PC-3 (cell line): ENCODE measurements around the gene CTNNAL1. TPM values are rescaled to one million over a fixed set of nuclear protein-coding genes. Genes with fewer than 3 reads are reported as not detected.

Experiments
- ATAC-seq: fragments of 200-7000 bp; cut with Tn5 transposase; 2 replicates; pipeline ENCODE4 v1.9.1; 2020; ENCODE audit warnings: mild to moderate bottlenecking, moderate library complexity
- BruUV-seq: library from RNA; stranded (reverse); fragments of 400-500 nt; replicated peaks from 2 replicates; lab custom pipeline; 2021; lab: Mats Ljungman, UMichigan
- CTCF ChIA-PET: fragments of 300-600 bp; sonication (Branson Sonifier 250); formaldehyde crosslinking; loops from one replicate; lab custom pipeline; 2022; ENCODE audit warnings: antibody characterized with exemption; lab: Charles Lee
- POLR2A ChIA-PET: fragments of 300-600 bp; sonication (Branson Sonifier 250); formaldehyde crosslinking; loops from one replicate; lab custom pipeline; 2022; ENCODE audit warnings: antibody characterized with exemption; ENCODE audit not compliant: unreplicated experiment; lab: Charles Lee
- DNase-seq: peaks from one replicate; pipeline ENCODE4 v3.0.0-alpha.2; 2015
- H2AFZ ChIP-seq: fragments of 300-600 bp; sonication (generic); 2 replicates; pipeline ENCODE4 v1.6.0; 2016; ENCODE audit warnings: antibody characterized with exemption, low read length
- H3F3A ChIP-seq: fragments of 300-600 bp; sonication (generic); one replicate; pipeline ENCODE4 v1.6.0; 2017; ENCODE audit warnings: antibody characterized with exemption, low read length, control low read depth, mild to moderate bottlenecking; ENCODE audit not compliant: unreplicated experiment
- H3K27ac ChIP-seq: fragments of 300-600 bp; sonication (generic); 2 replicates; pipeline ENCODE4 v1.5.1; 2016; ENCODE audit warnings: mild to moderate bottlenecking, low read length
- H3K27me3 ChIP-seq: fragments of 300-600 bp; sonication (generic); 2 replicates; pipeline ENCODE4 v1.6.1; 2016; ENCODE audit warnings: low read length, mixed read lengths
- H3K36me3 ChIP-seq: fragments of 300-600 bp; sonication (generic); 2 replicates; pipeline ENCODE4 v1.6.1; 2016; ENCODE audit warnings: low read depth, mixed run types, low read length, mixed read lengths
- H3K4me1 ChIP-seq: fragments of 300-600 bp; sonication (generic); 2 replicates; pipeline ENCODE4 v1.5.1; 2016; ENCODE audit warnings: low read length; ENCODE audit not compliant: insufficient read depth
- H3K4me2 ChIP-seq: fragments of 300-600 bp; sonication (generic); 2 replicates; pipeline ENCODE4 v1.6.0; 2016; ENCODE audit warnings: low read length
- H3K4me3 ChIP-seq: fragments of 300-600 bp; sonication (generic); 2 replicates; pipeline ENCODE4 v1.5.1; 2016; ENCODE audit warnings: mild to moderate bottlenecking, low read length, mixed read lengths
- H3K79me2 ChIP-seq: fragments of 300-600 bp; sonication (generic); 2 replicates; pipeline ENCODE4 v1.6.1; 2017; ENCODE audit warnings: low read length, mixed read lengths
- H3K9ac ChIP-seq: fragments of 300-600 bp; sonication (generic); 2 replicates; pipeline ENCODE4 v1.6.0; 2016; ENCODE audit warnings: mild to moderate bottlenecking, low read length
- H3K9me2 ChIP-seq: fragments of 300-600 bp; sonication (generic); replicated peaks from 2 replicates; pipeline ENCODE4 v1.6.1; 2016; ENCODE audit warnings: mixed run types, low read length, mixed read lengths
- H3K9me3 ChIP-seq: fragments of 300-600 bp; sonication (generic); 2 replicates; pipeline ENCODE4 v1.6.1; 2016; ENCODE audit warnings: low read length, mixed read lengths
- H4K20me1 ChIP-seq: fragments of 300-600 bp; sonication (generic); 2 replicates; pipeline ENCODE4 v1.6.1; 2016; ENCODE audit warnings: low read length, mixed read lengths
- EZH2 ChIP-seq: fragments of 300-600 bp; sonication (generic); IDR thresholded peaks from one replicate; pipeline ENCODE4 v1.6.1; 2017; ENCODE audit warnings: antibody characterized with exemption, mild to moderate bottlenecking, low read length; ENCODE audit not compliant: unreplicated experiment
- EZH2phosphoT487 ChIP-seq: fragments of 300-600 bp; sonication (generic); IDR thresholded peaks from 2 replicates; pipeline ENCODE4 v1.6.1; 2018; ENCODE audit warnings: mild to moderate bottlenecking, antibody characterized with exemption, low read length, borderline replicate concordance
- intact Hi-C: fragments of 100-400 bp; cut with micrococcal nuclease; formaldehyde crosslinking; loops from 2 replicates; pipeline ENCODE4 v1.9.0; 2023
- total RNA-seq: library from RNA; depleted of rRNA; stranded (reverse); fragments of >200 nt; gene quantifications from 2 replicates; pipeline ENCODE4 v1.2.3, GENCODE V29; 2014
- TF ChIP-seq, protein P1 (sequence below): fragments of 300-600 bp; sonication (generic); conservative IDR thresholded peaks from 2 replicates; pipeline ENCODE4 v1.5.1; 2017; ENCODE audit warnings: antibody characterized with exemption, low read depth, mild to moderate bottlenecking, low read length

The CTNNAL1 gene
- total RNA-seq, 1 experiment from 2014 or later = 97.7 TPM

DNA sequence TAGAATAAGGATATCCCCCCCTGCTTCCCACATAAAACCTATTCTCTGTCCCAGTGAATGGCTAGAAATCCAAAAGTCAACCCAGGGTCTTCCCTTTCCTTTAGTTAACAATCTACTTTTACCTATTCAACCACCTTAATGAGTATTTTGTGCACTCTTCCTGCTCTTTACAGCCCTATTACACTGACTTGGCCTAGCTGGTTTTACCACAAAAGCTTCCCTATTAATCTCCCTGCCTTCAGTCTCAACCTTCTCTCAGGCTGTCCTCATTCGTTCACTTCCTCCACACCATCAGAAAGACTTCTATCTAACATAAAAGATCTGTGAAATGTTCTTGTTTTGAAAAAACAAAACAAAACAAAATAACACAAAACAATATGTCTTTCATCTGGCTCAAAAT lies 16.2 kb downstream of the CTNNAL1 start:
- no peak overlapping the region for H3K9ac ChIP-seq
- intact Hi-C loops = no loop called here
- peaks cover 20% of the 10 kb centered on the region for H3K4me1 ChIP-seq
- H4K20me1 ChIP-seq = no peaks in the 10 kb centered on the region
- no peak for ATAC-seq
- H2AFZ ChIP-seq = no peak overlapping the region
- no peaks in the 10 kb centered on the region for H3K9me2 ChIP-seq
- H3K36me3 ChIP-seq = peaks cover 23% of the 10 kb centered on the region
- TF ChIP-seq EZH2phosphoT487 (no peak), EZH2 (no peak)
- TF ChIP-seq, protein P1, sequence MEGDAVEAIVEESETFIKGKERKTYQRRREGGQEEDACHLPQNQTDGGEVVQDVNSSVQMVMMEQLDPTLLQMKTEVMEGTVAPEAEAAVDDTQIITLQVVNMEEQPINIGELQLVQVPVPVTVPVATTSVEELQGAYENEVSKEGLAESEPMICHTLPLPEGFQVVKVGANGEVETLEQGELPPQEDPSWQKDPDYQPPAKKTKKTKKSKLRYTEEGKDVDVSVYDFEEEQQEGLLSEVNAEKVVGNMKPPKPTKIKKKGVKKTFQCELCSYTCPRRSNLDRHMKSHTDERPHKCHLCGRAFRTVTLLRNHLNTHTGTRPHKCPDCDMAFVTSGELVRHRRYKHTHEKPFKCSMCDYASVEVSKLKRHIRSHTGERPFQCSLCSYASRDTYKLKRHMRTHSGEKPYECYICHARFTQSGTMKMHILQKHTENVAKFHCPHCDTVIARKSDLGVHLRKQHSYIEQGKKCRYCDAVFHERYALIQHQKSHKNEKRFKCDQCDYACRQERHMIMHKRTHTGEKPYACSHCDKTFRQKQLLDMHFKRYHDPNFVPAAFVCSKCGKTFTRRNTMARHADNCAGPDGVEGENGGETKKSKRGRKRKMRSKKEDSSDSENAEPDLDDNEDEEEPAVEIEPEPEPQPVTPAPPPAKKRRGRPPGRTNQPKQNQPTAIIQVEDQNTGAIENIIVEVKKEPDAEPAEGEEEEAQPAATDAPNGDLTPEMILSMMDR = no peak
- CTCF ChIA-PET = no interaction called here
- no peak for DNase-seq
- H3F3A ChIP-seq = peaks cover 6% of the 10 kb centered on the region
- no peak overlapping the region for H3K27ac ChIP-seq
- H3K79me2 ChIP-seq = peaks cover 80% of the 10 kb centered on the region
- POLR2A ChIA-PET = no interaction called here
- H3K9me3 ChIP-seq = no peaks in the 10 kb centered on the region
- no peaks in the 10 kb centered on the region for H3K27me3 ChIP-seq
- H3K4me2 ChIP-seq = no peak overlapping the region
- no peak overlapping the region for H3K4me3 ChIP-seq
- no TSS peak for BruUV-seq

GRCh38 chr9:108996643-108997042 lies 16.7 kb downstream of the CTNNAL1 start:
- Histone ChIP-seq H3K79me2 (peaks cover 80% of the 10 kb centered on the region), H3K4me1 (peaks cover 20% of the 10 kb centered on the region), H3K27ac (no peak overlapping the region), H2AFZ (no peak overlapping the region), H3K4me2 (no peak overlapping the region), H4K20me1 (no peaks in the 10 kb centered on the region), H3F3A (peaks cover 2% of the 10 kb centered on the region), H3K9ac (no peak overlapping the region), H3K9me3 (no peaks in the 10 kb centered on the region), H3K9me2 (no peaks in the 10 kb centered on the region), H3K36me3 (peaks cover 23% of the 10 kb centered on the region), H3K4me3 (no peak overlapping the region), H3K27me3 (no peaks in the 10 kb centered on the region)
- TF ChIP-seq EZH2 = no peak
- TF ChIP-seq, protein P1 = no peak
- no peak for TF ChIP-seq EZH2phosphoT487
- DNase-seq (no peak), ATAC-seq (no peak)
- no TSS peak for BruUV-seq
- ChIA-PET CTCF (no interaction called here), POLR2A (no interaction called here)
- intact Hi-C loops = no loop called here

DNA sequence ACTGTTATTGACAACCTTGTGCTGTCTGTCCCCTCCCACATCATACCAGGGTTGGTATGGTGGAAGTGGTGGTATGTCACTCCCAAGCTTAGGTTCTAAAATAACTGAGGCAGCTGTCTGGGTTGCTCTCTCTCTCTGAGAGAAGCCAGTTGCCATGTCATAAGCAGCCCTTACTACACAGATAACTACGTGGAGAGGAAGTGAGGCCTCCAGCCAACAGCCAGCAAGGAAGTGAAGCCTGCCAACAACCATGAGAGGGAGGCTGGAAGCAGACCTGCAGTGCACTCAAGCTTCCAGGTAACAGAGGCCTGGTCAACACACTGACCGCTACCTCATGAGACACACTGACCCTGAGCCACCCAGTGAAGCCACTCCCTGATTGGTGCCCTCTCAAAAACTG lies 18.6 kb downstream of the CTNNAL1 start:
- no TSS peak for BruUV-seq
- Histone ChIP-seq H3F3A (no peaks in the 10 kb centered on the region), H3K9me3 (no peaks in the 10 kb centered on the region), H4K20me1 (no peaks in the 10 kb centered on the region), H2AFZ (no peak overlapping the region), H3K27ac (no peak overlapping the region), H3K9ac (no peak overlapping the region), H3K36me3 (peaks cover 36% of the 10 kb centered on the region), H3K4me3 (no peak overlapping the region), H3K4me1 (peaks cover 18% of the 10 kb centered on the region), H3K79me2 (peaks cover 75% of the 10 kb centered on the region), H3K4me2 (no peak overlapping the region), H3K9me2 (no peaks in the 10 kb centered on the region), H3K27me3 (no peaks in the 10 kb centered on the region)
- ATAC-seq (peak; percentile 80), DNase-seq (peak; percentile 28)
- intact Hi-C loops = no loop called here
- TF ChIP-seq, protein P1 = no peak
- TF ChIP-seq EZH2phosphoT487 = no peak
- TF ChIP-seq EZH2 = no peak
- CTCF ChIA-PET = no interaction called here
- POLR2A ChIA-PET = no interaction called here
